ENCODE results near the gene COL2A1.

DNA sequence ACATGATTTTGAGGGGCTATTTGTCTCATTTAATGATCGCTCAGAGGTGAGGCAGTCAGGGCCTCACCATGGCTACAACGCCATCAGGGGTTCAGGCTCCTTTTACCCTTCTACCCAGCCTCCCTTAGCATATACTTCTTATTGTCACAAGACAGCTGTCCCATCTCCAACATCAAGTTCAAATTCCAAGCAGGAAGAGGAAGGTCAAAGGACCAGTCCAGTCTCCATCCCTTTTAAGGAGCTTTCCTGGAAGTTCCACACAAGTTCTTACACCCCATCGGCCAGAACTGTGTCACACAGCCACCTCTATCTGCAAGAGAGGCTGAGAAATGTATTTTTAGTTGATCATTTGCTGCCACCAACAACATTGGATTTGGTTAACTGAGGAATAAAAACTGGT lies 49.2 kb downstream of the COL2A1 start:
- TF ChIP-seq JUN (IDR thresholded peaks at IDR 0.05; ENCODE audit: borderline replicate concordance, insufficient read depth, insufficient read length, low read depth) (no peak), POLR2A (IDR thresholded peaks at IDR 0.05; ENCODE audit: low read depth, low read length) (no peak), EZH2 (IDR thresholded peaks at IDR 0.05; ENCODE audit: borderline replicate concordance, low read depth, low read length, severe bottlenecking) (no peak)
- TF ChIP-seq, protein P1, sequence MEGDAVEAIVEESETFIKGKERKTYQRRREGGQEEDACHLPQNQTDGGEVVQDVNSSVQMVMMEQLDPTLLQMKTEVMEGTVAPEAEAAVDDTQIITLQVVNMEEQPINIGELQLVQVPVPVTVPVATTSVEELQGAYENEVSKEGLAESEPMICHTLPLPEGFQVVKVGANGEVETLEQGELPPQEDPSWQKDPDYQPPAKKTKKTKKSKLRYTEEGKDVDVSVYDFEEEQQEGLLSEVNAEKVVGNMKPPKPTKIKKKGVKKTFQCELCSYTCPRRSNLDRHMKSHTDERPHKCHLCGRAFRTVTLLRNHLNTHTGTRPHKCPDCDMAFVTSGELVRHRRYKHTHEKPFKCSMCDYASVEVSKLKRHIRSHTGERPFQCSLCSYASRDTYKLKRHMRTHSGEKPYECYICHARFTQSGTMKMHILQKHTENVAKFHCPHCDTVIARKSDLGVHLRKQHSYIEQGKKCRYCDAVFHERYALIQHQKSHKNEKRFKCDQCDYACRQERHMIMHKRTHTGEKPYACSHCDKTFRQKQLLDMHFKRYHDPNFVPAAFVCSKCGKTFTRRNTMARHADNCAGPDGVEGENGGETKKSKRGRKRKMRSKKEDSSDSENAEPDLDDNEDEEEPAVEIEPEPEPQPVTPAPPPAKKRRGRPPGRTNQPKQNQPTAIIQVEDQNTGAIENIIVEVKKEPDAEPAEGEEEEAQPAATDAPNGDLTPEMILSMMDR (IDR thresholded peaks at IDR 0.05; ENCODE audit: extremely low read depth in 1 of 2, insufficient read depth in 1 of 2, low read depth in 1 of 2, low read length in 2 of 2): no peak
- TF ChIP-seq, protein P2, sequence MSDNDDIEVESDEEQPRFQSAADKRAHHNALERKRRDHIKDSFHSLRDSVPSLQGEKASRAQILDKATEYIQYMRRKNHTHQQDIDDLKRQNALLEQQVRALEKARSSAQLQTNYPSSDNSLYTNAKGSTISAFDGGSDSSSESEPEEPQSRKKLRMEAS (IDR thresholded peaks at IDR 0.05; ENCODE audit: insufficient read depth, insufficient read length): no peak

Measured in endothelial cell of umbilical vein (primary cell).